Kidney glomerular epithelial cell (primary cell): ENCODE data around the gene SULT2B1.
"Not testable (repeated sequence)": the region's sequence is repeated elsewhere in the genome, so short reads cannot be mapped to it uniquely, and the experiment has no call there.

ENCODE experiments used
- DNase-seq: peaks from one replicate; lab custom pipeline; 2025; lab: John Stamatoyannopoulos, UW

SULT2B1 gene

GRCh38 chr19:48529156-48529555 is 22.8 kb upstream of the SULT2B1 start:
- DNase-seq: no peak

GRCh38 chr19:48530066-48530720 is 21.8 kb upstream of the SULT2B1 start:
- DNase-seq: no peak

GRCh38 chr19:48530770-48531169 is 21.2 kb upstream of the SULT2B1 start:
- no peak for DNase-seq

GRCh38 chr19:48533770-48534169 is 18.2 kb upstream of the SULT2B1 start:
- no peak for DNase-seq

- DNase-seq: no peak
These were observed 14.4 kb upstream of the SULT2B1 start for GRCh38 chr19:48537541-48537940.

GRCh38 chr19:48538057-48538456 is 13.9 kb upstream of the SULT2B1 start:
- not testable (repeated sequence) for DNase-seq

GRCh38 chr19:48539503-48540096 is 12.4 kb upstream of the SULT2B1 start:
- no peak for DNase-seq

- no peak for DNase-seq
These were observed 11.9 kb upstream of the SULT2B1 start for GRCh38 chr19:48540110-48540509.

GRCh38 chr19:48541813-48542212 is 10.2 kb upstream of the SULT2B1 start:
- no peak for DNase-seq

- DNase-seq: peak; percentile 36
These were observed 8.8 kb upstream of the SULT2B1 start for GRCh38 chr19:48543121-48543710.

- DNase-seq: no peak
These were observed 6.9 kb upstream of the SULT2B1 start for GRCh38 chr19:48544856-48545750.

- DNase-seq: no peak
These were observed 4.2 kb upstream of the SULT2B1 start for GRCh38 chr19:48547722-48548121.

- no peak for DNase-seq
These were observed 3.6 kb upstream of the SULT2B1 start for GRCh38 chr19:48548253-48548911.

GRCh38 chr19:48549380-48549779 is 2.6 kb upstream of the SULT2B1 start:
- DNase-seq: no peak

- DNase-seq: peak; percentile 5
These were observed 692 bp downstream of the SULT2B1 start for GRCh38 chr19:48552406-48553322.

- peak; percentile 79 for DNase-seq
These were observed 1.9 kb downstream of the SULT2B1 start for GRCh38 chr19:48553676-48554384.

- peak; percentile 27 for DNase-seq
These were observed 2.6 kb downstream of the SULT2B1 start for GRCh38 chr19:48554385-48555091.

- DNase-seq: peak; percentile 57
These were observed 4.2 kb downstream of the SULT2B1 start for GRCh38 chr19:48556163-48556562.

- DNase-seq: no peak
These were observed 4.9 kb downstream of the SULT2B1 start for GRCh38 chr19:48556825-48557224.
